Activated CD8-positive, alpha-beta memory T cell treated with anti-CD3 and anti-CD28 coated beads for 24 hours (primary cell): ENCODE results near the gene CPNE5.
"Not testable (repeated sequence)": the region's sequence is repeated elsewhere in the genome, so short reads cannot be mapped to it uniquely, and the experiment has no call there.

ENCODE experiments used
- DNase-seq: peaks from one replicate; pipeline ENCODE4 v3.0.0-alpha.2; 2020

Gene CPNE5

DNA sequence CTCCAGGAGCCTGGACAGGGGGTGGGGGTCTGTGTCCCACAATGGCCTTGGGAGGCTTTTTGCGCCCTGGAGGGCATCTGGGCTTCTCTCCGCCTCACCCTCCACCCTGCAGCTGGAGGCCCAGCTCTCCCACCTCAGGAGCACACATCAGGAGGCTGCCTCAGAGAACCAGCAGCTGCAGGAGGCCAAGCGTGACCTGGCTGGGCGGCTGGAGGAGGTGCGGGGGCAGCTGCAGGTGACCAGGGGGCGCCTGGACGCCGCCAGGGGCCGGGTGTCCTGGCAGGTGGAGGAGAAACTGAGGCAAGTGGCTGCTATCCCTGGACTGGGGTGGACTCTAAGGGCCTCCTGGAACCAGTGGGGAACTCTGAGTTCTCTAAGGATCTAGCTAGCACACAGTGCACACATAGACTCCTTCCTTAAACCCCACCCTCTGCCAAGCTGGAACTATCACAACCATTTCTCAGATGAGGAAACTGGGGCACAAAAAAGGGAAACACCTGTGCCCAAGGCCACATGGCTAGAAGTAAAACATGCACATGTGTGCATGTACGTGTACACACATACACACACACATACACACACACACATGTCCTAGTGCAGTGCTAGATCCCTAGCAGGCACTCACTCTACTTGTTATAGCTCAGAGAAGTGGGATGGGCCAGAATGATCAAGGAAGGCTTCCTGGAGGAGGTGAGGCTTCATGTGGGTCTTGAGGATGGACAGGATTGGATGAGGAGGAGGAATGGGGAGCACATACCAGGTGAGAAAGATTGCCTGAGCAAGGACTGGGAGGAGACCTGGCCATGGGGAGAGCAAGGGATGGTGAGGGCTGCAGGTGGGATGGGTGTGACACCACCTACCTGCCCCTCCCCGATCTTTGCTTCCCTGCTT is 118.7 kb downstream of the CPNE5 start:
- no peak for DNase-seq

DNA sequence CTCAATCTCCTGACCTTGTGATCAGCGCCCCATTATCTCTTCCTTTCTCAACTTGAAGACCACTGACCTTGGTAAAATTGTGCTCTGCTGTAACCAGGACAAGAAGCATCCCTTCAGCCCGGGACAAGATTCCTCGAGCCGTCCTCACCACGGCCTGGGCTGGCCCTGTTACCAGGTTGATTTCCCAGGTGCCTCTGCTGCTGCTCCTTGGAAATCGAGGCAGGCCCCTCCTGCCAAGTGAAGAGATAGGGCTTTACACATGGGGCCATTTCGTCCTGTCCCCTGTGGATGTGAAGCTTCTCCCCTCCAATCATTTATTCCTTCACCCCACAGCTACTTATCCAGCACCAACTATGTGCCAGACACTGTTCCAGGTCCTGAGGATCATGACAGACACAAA is 120.1 kb downstream of the CPNE5 start:
- DNase-seq = no peak

DNA sequence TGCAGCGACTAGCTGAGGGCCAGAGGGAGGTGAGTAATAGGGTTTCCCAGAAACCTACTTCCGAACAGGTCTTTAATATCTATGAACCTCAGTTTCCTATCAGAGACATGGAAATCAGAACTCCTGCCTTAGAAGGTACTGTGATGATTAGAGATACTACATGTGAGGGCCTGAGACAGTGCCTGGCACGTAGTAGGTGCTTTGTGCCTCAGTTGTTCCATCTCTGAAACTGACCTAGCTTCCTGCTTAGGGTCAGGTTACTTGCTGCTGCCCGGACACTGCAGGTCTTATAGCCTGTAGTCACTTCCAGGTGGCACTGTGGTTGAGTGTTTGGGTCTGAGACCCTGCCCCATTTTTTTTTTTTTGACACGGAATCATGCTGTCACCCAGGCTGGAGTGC is 120.7 kb downstream of the CPNE5 start:
- DNase-seq = no peak

DNA sequence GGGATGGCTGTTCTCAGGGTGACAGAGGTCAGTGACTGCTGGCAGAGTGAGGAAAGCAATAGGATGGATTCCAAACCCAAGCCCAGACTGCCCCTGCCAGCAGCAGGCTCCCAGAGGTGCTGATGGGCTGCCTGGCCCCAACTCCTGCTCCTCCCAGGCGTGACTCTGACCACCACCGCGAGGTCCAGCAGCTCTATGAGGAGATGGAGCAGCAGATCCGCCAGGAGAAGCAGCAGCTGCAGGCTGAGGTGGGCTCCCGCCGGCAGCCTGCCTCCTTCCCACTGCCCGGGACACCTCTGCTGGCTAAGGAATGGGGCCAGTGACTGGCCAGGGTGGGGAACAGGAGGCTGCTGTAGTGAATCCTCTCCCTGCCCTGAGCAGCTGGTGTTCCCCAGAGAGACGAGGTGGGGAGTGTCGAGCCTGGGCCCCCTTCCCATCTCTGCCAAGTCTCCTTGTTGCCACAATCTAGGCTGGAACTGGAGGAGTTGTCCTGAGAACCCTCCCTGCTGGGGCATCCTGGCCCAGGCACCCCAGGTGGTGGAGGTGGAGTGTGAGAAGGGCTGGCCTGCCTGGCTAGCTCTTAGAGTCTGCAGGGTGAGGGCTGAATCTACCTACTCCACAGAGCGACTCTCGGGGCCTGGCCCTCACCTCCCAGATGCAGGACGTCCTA is 121.2 kb downstream of the CPNE5 start:
- DNase-seq = no peak

DNA sequence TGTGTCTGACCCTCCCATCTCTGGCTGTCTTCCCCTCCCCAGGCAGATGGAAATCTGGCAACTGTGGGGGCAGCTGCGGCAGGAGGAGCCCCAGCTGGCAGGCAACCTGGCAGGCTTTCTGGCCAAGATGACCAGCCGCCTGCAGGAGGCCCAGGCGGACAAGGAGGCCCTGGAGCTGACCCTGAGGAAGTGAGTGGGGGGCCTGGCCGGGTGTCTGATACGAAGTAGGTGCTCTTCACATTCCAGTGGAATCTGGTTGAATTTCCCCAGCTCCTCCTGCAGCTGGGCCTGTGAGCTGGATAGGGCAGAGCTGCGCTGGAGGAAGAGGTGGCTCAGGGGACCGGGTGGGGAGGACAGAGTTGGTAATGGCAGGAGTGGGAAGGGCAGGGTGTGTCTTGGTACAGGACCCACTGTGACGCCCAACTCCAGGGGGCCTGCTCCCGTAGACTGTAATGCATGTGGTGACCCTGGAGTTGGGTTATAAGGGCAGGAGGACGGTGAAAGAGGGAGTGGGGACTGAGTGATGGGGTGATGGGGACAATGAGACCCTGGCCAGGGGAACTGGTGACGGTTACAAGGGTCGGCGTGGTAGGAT is 121.9 kb downstream of the CPNE5 start:
- DNase-seq = no peak

DNA sequence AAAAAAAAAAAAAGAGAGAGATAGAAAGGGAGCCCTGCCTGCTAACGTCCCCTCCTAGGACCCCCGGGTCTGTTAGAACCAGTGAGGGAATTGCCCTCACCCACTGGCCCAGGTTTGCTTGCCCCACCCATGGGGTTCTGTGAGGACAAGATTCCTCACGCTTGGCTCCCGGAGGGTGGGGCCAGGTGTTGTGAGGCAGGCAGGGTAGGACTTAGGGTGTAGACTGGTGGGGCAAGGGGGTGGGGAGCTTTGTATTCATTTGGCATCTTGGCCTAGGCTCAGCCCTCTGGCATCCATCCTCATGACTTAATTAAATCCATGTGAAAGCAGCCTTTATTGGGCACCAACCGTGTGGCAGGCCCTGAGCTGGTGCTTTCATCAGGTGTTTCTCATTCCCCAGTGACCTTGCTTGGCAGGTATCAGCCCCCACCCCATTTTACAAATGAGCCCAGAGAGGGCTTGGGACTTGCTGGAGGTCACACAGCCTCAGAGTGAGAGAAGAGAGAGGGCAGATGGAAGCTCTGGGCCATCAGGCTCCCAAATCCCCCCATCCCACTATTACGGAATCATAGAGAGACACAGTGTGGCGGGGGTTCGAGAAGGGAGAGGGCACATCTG is 122.7 kb downstream of the CPNE5 start:
- no peak for DNase-seq

DNA sequence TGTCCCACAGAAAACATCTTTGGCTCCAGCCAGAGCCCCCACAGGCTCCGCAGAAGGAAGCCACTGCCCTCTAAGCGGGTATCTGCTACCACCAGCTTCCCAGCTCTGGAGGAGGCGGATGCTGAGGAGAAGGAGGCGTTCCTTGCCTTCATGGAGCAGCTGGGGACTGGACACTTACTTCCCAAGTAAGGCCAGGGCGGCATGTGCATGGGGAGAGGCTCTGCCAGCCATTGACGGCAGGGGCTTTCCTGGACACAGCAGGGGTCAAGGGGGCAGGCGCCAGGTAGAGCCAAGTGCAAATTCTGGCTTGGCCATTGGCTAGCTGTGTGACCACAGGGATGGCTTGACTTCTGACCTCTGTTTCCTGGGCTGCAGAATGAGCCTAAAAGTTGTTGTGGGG is 123.8 kb downstream of the CPNE5 start:
- DNase-seq = no peak

DNA sequence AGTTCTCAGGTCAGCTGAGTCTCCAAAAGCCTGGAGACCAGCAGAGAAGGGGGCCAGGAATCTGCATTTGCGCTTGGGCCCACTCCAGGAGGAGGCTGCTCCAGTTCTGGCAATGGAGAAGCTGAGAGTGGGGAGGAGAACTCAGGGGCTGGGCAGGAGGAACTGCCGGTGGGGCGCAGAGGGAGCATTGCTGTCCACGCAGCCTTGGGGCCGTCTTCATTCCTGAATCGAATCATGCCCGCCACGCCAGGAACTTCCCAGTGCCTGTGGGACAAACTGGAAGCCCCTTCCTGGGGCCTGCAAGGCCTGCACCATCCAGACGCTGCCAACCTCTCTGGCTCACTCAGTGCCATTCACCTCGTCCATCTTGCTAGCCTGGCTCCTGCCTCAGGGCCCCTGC is 124.7 kb downstream of the CPNE5 start:
- no peak for DNase-seq

DNA sequence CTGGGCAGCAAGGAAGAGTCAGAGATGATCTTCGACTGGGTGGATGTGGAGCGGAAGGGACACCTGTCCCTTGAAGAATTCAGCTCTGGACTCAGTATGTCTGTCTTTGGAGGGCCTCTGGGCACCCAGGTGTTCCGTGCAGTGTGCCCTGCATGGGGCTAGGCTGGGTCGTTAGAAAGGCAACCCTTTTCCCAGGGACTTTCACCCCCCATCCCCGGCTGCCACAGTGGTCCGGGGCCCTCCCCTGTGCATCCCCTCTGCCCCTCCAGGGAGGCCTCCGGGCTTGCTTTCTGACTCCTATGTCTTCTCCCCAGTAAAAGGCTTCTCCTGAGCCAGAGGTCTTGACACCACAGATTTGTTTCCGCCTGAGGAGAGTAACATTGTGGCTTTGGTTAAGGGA is 125.4 kb downstream of the CPNE5 start:
- no peak for DNase-seq

DNA sequence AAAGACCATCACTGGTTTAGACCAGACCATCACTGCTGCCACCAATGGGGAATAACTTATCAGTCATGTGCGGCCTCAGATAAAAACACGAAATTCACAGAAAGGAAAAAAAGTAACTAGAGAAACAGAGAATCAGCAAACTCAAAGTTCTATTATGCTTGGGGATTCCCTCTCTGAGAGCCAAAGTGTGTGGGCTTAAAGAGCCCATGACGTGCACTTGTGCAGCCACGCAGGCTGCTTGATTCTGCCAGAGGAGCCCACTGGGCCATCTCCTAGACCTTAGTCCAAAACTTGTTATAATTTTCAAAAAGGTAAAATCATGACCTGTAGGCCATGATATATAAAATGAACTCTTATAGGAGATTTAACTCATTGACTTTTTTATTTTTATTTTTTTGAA is 126.4 kb downstream of the CPNE5 start:
- no peak for DNase-seq

DNA sequence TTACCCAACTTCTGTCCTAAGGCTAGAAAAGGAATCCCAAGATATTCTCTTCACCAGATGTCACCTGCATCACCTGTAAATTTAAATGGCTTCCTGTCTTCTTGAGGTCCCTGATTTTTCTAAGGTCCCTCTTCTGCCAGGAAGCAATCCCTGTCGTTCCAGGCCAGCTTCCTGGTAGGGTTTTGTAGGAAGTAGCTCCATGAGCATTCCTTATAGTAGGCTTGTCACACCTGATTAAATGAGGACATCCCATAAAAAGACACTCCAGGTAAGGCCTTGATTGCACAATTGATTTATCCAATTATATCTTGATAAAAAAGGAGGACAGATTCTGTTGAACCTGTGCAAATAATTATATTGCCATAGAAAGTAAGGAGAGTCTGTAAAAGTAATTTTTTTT is 132.9 kb downstream of the CPNE5 start:
- no peak for DNase-seq

DNA sequence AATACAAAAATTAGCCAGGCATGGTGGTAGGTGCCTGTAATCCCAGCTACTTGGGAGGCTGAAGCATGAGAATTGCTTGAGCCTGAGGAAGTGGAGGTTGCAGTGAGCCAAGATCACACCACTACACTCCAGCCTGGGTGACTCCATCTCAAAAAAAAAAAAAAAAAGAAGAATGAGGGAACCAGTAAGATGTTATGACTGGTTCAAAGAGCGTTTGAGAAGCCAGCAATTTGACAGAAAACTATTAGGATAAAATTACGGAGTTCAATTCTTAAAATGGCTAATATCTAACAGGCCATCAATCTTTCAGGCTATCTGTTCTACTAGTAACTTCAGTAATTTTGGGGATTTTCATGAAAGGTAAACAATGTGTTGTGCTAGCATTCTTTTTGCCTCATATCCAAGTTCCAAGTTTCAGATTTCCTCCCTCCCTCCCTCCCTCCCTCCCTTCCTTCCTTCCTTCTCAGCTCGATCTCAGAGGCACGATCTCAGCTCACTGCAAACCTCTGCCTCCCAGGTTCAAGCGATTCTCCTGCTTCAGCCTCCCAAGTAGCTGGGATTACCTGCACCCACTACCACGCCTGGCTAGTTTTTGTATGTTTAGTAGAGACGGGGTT is 134.2 kb downstream of the CPNE5 start:
- DNase-seq = not testable (repeated sequence)

DNA sequence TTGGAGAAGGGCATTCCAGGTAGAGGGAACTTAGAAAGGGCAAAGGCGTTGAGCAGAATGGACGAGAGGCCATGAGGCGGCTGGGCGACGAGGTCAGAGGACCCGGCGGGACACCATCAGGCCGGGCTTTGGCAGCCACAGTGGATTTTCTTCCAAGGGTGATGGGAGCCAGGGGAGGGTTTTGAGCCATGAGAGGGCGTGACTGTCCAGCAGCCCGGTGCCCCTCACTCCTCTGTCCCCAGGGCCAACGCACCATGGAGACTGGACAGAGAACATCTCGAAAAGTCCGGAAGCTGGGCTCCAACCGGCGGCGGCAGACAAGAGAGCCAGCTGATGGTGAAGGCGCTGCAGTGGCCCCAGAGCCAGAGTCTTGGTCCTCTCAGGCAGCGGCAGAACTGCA is 135.3 kb downstream of the CPNE5 start:
- no peak for DNase-seq

DNA sequence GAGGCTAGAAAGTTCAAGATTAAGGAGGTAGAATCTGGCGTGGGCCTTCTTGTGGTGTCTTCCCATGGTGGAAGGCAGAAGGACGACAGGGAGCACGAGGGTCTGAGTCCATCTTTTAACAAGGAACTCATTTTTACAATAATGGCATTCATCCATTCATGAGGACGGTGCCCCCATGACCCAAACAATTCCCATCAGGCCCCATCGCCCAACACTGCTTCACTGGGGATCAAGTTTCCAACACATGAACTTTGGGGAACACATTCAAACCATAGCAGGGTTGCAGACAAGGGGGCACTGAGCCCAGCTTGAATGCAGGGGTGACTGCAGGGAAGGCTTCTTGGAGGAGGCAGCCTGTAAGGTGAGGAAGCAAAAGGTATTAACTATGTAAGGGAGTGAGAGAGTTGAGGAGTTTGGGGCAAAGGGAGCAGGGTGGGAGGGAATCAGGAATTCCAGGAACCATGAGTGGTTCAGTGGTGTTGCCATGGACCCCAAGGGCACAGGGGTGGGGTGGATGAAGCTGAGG is 136.1 kb downstream of the CPNE5 start:
- DNase-seq = no peak

DNA sequence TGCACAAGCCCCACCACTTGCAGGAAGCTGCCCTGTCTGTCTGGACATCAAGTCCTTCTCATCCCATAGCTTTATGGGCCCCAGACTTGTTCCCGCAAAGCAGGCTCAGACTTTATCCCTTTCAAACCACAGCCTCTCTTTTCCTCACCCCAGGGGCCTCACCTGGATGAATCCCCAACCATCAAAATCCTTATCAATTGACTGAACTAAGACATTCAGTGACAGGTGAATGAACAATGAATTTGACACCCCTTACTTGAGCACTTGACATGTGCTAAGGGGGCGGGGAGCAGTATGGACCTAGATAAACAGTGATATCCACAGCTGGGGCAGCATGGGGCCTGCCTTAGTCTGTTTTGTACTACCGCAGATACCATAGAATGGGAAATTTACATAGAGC is 136.6 kb downstream of the CPNE5 start:
- DNase-seq = no peak

DNA sequence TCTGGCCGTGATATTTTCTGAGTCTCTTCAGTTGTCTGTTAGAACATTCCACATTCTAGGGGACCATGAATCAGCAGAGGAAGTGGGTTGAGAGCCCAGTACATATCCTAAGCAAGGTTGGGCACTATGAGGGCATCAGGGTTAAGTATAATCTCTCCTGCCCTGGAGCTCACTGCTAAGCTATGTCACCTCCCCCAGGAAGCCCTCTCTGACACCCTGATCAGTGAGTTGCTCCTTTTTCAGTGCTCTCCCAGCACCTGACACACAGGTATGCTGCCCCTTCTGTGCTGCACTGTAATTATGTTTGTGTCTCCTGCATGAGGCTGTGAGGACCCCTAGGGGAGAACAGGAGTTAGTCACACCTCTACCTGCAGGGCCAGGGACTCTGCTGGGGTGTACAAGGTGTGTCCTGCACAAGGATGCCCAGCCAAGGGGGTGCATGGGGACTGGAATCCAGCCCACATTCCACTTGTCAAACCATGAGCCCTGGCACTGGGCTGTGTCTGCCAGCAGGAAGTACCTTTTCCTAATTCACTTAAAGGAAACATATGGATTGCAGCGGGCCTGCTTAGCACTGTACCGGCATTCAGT is 137.7 kb downstream of the CPNE5 start:
- no peak for DNase-seq

DNA sequence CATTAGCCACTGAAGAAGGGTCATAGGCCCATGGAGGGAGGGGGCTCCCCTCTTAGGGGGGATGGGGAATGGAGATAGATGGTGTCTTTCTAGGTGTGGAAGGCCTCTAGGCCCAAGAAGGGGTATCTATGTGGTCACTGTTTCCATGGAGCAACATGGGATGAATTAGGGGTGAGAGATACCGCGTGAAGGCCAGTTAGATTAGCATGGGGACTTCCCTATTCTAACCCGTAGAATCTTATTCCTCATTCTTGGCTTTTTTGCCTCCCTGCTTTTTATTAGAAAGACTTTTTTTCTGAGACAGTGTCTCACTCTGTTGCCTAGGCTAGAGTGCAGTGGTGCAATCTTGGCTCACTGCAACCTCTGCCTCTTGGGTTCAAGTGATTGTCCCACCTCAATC is 138.4 kb downstream of the CPNE5 start:
- no peak for DNase-seq

DNA sequence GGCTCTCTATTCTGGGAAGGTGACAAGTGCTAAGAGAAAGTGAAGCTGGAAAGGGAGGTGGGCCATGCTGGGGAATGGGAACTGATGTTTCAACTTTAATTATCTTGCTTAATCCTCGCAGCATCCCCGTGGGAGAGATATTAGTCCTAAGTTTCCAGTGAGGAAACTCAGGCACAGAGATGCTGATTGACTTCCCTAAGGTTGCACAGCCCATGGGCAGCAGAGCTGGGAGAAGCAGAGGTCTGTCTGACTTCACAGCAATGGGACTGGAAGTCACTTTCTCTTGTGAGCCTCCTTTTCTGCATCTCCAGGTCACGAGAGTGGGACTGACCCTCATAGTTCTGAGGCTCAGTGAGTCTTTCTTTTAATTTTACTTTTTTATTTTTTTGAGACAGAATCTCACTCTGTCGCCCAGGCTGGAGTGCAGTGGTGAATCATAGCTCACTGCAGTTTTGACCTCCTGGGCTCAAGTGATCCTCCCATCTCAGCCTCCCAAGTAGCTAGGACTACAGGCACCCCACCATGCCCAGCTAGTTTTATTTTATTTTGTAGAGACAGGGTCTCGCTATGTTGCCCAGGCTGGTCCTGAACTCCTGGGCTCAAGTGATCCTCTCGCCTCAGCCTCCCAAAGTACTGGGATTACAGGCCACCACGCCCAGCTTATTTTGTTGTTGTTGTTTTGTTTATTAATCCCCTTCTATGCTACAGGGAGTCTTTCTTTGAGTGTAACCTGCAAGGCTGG is 139.0 kb downstream of the CPNE5 start:
- no peak for DNase-seq

DNA sequence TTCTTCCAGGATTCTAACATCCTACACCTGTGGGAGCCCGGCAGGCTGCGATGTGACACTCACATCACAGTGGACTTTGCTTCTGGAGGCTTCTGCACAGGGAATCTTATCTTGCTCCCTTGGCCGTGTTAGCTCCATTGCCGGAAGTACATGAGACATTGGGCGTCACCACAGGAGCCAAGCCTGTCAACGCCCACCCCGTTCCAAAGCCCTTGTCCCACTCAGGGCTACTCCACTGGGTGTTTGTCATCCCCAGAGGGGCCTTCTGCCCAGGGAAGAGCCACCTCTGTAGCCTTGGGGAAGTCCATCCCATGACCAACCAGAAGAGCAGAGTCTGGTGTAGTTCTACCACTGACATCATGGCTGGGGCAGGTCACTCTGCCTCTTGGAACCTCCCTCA is 139.9 kb downstream of the CPNE5 start:
- no peak for DNase-seq

DNA sequence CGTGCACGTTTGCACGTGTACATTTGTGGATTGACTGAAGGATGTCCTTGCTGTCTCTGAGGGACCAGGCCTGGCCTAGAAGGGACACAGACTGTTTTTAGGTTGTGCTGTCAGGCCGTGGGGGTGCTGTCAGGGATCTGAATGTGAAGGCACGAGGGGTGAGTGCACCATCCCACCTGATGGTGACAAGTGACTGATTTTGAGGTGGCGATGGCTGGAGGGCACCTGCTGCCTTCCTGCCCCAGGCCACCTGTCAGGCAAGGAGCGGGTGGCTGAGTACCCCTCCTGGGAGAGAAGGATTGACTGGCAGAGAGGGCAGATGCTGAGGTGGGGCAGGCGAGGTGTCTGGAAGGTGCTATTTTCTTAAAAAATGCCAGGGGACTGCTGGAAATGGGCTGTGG is 140.4 kb downstream of the CPNE5 start:
- DNase-seq = no peak

DNA sequence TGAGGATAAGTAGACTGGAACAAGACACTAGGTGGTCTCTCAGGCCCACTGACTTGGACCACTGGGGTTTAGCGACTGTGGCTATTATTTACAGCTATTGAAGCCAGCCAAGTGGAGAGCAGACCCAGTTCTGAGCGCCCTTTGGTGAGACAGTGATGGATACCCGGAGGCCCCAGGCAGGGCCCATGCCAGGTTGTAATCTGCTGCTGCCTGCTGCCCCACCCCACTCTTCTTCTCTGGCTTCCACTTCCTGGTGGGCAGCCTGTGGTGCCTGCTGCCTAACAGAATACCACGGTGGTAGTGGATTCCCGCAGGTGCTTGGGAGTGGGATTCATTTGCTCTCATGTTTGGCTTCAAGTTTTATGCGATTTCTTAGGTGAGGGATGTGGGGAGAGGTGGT is 141.0 kb downstream of the CPNE5 start:
- DNase-seq = no peak

DNA sequence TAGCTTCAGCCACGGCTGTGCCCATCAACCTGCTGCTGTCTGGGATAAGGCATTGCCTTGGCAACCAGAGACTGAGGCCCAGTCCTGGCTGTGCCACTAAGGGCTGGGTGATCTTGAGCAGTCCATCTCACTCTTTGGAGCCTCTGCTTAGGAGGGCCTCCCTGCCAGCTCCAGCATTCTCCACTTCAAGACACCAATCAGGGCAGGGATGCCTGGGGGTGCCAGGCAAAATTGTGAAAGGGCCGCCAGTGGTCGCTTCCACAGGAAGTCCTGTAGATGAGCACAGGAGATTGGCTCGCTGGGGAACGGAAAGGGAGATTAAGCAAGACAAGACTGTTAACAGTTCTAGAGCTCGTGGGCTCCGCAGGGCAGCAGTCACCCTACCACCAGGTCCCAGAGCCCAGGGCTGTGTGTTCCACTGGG is 141.8 kb downstream of the CPNE5 start, which contains the start of gene RAB44:
TSS of gene RAB44 (plus strand) at position 346 of the 423 bp plus-strand sequence. CDS start 6,410 bp downstream, outside the sequence.
- DNase-seq = no peak
